HG02642 (cell line): Measurements from ENCODE around the gene CNP.
A peak's percentile ranks its signal among the peaks of the same experiment; 100 is the strongest.
"Not testable (repeated sequence)": the region's sequence is repeated elsewhere in the genome, so short reads cannot be mapped to it uniquely, and the experiment has no call there.

Experiments used
- ATAC-seq: cut with Tn5 transposase; IDR thresholded peaks from one replicate; pipeline ENCODE4 v1.9.1; 2021; ENCODE audit warnings: mild to moderate bottlenecking; ENCODE audit not compliant: unreplicated experiment, poor library complexity

Gene CNP

GRCh38 chr17:41966463-41967140 lies at the start of gene CNP:
CNP (plus strand) TSS chr17:41966795; CDS start chr17:41966885, 90 bp downstream.
- peak; percentile 80 for ATAC-seq

- no peak for ATAC-seq
Observed at GRCh38 chr17:41917192-41917591, 49.4 kb upstream of the CNP start.

GRCh38 chr17:41917679-41918313 lies 48.8 kb upstream of the CNP start:
- ATAC-seq, result peak; percentile 15

GRCh38 chr17:41918314-41919164 lies 48.1 kb upstream of the CNP start, which contains the start of gene ACLY:
ACLY (minus strand) TSS chr17:41918951; CDS start chr17:41913873, 5,078 bp downstream.
- ATAC-seq, result peak; percentile 92

- ATAC-seq, result peak; percentile 6
Observed at GRCh38 chr17:41919165-41919817, 47.3 kb upstream of the CNP start.

GRCh38 chr17:41919840-41920579 lies 46.6 kb upstream of the CNP start:
- ATAC-seq, result no peak

GRCh38 chr17:41920580-41920955 lies 46.0 kb upstream of the CNP start:
- ATAC-seq, result no peak

GRCh38 chr17:41925991-41926590 lies 40.5 kb upstream of the CNP start:
- ATAC-seq, result no peak

- no peak for ATAC-seq
Observed at GRCh38 chr17:41928693-41929251, 37.8 kb upstream of the CNP start.

- peak; percentile 97 for ATAC-seq
Observed at GRCh38 chr17:41930009-41930832, 36.4 kb upstream of the CNP start, which contains the start of gene ODAD4. ODAD4 (plus strand) TSS chr17:41930617; CDS start chr17:41930724, 107 bp downstream.

- ATAC-seq, result not testable (repeated sequence)
Observed at GRCh38 chr17:41930833-41931156, 35.8 kb upstream of the CNP start.

GRCh38 chr17:41931715-41932114 lies 34.9 kb upstream of the CNP start:
- ATAC-seq, result not testable (repeated sequence)

GRCh38 chr17:41932816-41933389 lies 33.7 kb upstream of the CNP start:
- no peak for ATAC-seq

GRCh38 chr17:41935641-41936040 lies 31.0 kb upstream of the CNP start:
- ATAC-seq, result no peak

GRCh38 chr17:41937970-41938954 lies 28.3 kb upstream of the CNP start:
- ATAC-seq, result no peak

GRCh38 chr17:41939044-41939692 lies 27.4 kb upstream of the CNP start:
- ATAC-seq, result no peak
